ENCODE results near the gene CXorf66.
"Not testable (repeated sequence)": the region's sequence is repeated elsewhere in the genome, so short reads cannot be mapped to it uniquely, and the experiment has no call there.

Gene CXorf66

GRCh38 chrX:139965421-139965820 lies at the start of gene CXorf66:
Gene CXorf66 (minus strand): TSS chrX:139965521. CDS start chrX:139965496, 25 bp downstream.
- DNase-seq: no peak

DNA sequence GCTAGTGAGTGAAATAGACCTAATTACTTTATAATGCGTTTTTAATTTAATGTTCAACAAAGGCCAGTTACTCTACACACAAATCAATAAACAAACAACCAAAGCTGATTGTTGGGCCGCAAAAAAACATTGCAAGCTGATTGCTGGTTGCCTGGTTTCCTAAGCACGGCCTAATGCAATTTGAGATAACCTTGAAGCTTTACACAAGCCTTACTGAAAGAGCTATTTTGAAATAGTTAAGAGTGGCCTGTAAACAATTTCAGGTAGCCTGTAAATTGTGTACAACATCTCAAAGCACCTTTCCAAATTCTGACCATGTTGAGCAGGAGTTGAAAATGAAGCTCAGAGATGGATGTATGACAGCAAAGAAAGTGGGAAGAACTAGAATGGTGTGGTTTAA lies 17.5 kb upstream of the CXorf66 start:
- no peak for DNase-seq

DNA sequence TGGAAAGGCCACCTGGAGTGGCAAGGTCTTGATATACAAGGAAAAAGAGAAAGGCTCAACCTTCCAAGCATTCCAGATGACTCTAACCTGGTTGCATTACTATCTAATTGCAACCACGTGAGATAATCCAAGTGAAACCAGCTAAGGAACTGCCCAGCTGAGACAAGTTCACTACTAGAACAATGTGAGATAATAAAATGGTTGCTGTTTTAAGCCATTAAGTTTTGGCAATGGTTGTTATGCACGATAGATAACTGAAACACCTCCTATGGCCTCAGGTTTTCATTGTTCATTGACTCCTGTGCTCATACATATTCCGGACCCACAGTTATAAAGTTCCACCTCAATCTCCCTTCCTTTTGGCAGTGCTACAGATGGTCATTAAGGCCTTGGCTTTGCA lies 9.2 kb upstream of the CXorf66 start:
- DNase-seq: no peak

- DNase-seq: no peak
These were observed 7.6 kb upstream of the CXorf66 start for GRCh38 chrX:139972629-139973624.

GRCh38 chrX:139972113-139972512 lies 6.8 kb upstream of the CXorf66 start:
- no peak for DNase-seq

- no peak for DNase-seq
These were observed 6.1 kb upstream of the CXorf66 start for GRCh38 chrX:139971394-139971749.

GRCh38 chrX:139969286-139969685 lies 4.0 kb upstream of the CXorf66 start:
- DNase-seq: no peak

DNA sequence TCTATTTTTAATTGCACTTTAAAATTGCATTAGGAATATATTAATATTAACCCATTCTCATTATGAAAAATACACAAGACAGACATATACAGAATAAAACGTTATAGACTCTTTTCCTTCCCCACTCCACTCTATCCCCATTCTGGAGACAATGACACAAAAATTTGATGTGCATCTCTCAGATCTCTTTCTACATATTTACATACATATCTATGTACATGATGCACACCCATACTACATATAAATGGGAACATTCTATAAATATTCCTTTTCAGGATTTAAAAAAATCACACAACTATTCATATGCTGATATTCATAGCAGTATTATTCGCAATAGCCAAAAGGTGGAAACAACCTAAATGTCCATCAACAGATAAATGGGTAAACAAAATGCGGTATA lies 2.4 kb upstream of the CXorf66 start:
- DNase-seq: no peak

DNA sequence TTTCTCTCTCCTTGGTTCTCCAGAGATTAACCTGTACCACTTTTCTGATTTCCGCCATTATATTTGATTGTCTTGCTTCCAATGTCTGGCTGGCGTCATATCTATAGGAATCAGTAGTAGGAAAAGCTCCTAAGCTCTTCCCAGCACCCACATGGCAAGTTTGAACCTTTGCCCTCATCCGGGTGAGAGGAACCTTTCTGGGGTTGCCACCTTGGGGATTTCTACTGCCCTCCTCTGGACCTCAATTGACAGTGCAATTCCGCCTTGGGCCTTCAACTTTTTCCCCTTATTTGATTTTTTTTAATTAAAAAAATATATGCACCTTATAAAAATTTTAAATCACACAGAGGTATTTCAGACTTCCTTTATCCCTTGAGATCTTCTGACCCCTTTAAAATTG lies 2.0 kb upstream of the CXorf66 start:
- DNase-seq: no peak

- DNase-seq: not testable (repeated sequence)
These were observed 838 bp upstream of the CXorf66 start for GRCh38 chrX:139966159-139966558.

DNA sequence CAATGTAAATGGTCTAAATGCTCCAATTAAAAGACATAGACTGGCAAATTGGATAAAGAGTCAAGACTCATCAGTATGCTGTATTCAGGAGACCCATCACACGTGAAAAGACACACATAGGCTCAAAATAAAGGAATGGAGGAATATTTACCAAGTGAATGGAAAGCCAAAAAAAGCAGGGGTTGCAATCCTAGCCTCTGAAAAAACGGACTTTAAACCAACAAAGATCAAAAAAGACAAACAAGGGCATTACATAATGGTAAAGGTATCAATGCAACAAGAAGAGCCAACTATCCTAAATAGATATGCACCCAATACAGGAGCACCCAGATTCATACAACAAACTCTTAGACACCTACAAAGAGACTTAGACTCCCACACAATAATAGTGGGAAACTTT lies 4.2 kb downstream of the CXorf66 start:
- DNase-seq: not testable (repeated sequence)

GRCh38 chrX:139949703-139950102 lies 15.6 kb downstream of the CXorf66 start:
- DNase-seq: no peak

DNA sequence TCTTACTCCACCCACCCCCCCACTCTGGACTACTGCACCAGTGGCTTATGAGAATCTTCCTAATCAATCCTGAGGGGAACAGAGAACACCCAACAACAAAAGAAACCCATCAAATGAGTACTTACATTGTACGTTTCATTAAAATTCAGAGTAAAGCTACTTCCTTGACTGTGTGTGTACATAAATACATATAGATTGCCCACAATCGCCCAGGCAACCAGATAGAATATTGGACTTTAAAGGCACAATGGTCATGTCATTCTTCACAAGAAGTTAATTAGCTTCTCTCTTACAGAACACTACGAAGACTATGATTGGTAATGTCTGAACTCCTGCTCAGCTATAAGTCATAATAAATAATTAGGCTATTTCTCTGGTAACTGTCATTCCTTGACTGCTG lies 20.2 kb downstream of the CXorf66 start:
- DNase-seq: no peak

- DNase-seq: no peak
These were observed 29.1 kb downstream of the CXorf66 start for GRCh38 chrX:139936259-139936658.

DNA sequence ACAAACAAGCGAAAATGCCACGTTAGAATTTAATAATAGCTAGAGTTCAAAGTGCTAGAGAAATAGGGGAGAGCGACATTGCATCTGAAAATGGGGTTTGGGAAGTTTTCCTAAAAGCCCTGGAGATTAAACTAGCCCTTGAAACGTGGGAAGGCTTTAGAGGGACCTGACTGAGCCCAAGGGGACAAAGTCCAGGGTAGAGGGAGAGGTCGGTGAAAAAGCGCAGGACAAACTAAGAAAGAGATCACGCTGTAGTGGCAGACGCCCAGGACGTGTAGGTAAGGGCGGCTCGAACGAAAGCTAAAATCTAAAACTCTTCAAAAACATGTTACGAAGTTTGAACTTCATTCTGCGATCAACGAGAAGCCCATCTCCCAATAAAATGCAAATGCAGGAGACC lies 31.4 kb downstream of the CXorf66 start:
- no peak for DNase-seq

- peak; percentile 44 for DNase-seq
These were observed 32.2 kb downstream of the CXorf66 start, which contains the start of gene ATP11C for GRCh38 chrX:139932901-139933796. Gene ATP11C (minus strand): TSS chrX:139933053. CDS start chrX:139932042, 1,011 bp downstream.

GRCh38 chrX:139932073-139932900 lies 33.0 kb downstream of the CXorf66 start:
- DNase-seq: peak; percentile 27

- DNase-seq: no peak
These were observed 33.7 kb downstream of the CXorf66 start for GRCh38 chrX:139931646-139932072.

GRCh38 chrX:139930916-139931645 lies 34.2 kb downstream of the CXorf66 start:
- DNase-seq: no peak

GRCh38 chrX:139930401-139930800 lies 34.9 kb downstream of the CXorf66 start:
- DNase-seq: no peak

- DNase-seq: no peak
These were observed 35.4 kb downstream of the CXorf66 start for GRCh38 chrX:139929876-139930275.

DNA sequence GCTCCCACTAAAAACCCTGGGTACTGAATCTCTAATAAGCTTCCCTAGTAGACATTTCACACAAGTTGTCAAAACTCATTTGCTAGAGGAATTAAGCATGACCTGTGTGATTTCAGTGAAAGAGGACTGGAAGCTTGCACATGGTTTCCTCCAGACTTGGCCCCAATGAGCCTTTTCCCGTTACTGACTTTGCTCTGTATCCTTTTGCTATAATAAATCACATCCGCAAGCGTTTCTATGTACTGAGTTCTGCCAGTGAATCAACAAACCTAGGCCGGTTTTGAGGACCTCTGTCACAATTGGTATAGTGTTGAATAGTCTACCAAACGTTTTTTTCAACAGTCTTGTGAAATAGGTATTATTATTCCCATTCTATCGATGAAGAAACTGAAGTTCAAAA lies 40.6 kb downstream of the CXorf66 start:
- DNase-seq: no peak
